ENCODE measurements around the gene PTPRR.

PTPRR gene

DNA sequence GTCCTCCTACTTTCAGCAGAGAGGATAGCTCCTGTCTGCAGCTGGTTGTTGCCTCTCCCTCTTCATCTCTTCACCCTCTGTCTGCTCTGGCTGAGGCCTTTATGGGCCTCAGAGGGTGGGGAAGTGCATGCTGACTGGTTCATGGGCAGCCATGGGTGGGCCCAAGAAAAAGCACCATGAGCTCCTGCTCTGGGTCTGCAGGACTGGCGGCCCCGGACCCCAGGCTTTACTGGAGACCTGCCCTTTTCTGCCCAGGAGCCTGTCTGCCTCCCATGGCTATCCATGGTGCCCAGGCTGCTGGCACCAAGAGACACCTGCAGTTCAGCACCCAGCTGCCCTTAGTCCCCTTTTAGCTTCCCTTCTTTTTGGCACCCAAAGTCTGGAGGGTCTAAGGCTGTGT is 137.1 kb downstream of the PTPRR start:
- Histone ChIP-seq H3K9me3 (ENCODE audit: insufficient read depth, low read depth, low read length) (no peaks in the 10 kb centered on the region), H3K4me3 (ENCODE audit: low read length, poor library complexity, severe bottlenecking) (no peak overlapping the region), H4K20me1 (ENCODE audit: insufficient read depth, low read length, poor library complexity, severe bottlenecking) (no peaks in the 10 kb centered on the region), H3K4me2 (ENCODE audit: low read depth, low read length, poor library complexity, severe bottlenecking) (no peak overlapping the region), H3K4me1 (ENCODE audit: insufficient read depth, low read length, poor library complexity, severe bottlenecking) (no peaks in the 10 kb centered on the region), H3K9ac (ENCODE audit: low read depth, low read length, poor library complexity, severe bottlenecking) (no peak overlapping the region), H2AFZ (ENCODE audit: low read length) (no peak overlapping the region), H3F3A (ENCODE audit: low read depth) (no peaks in the 10 kb centered on the region), H3K27me3 (ENCODE audit: insufficient read depth, low read length, poor library complexity, severe bottlenecking) (no peaks in the 10 kb centered on the region), H3K79me2 (ENCODE audit: insufficient read depth, low read length) (no peaks in the 10 kb centered on the region), H3K36me3 (ENCODE audit: insufficient read depth, low read length) (no peaks in the 10 kb centered on the region), H3K9me2 (replicated peaks; ENCODE audit: low read depth, low read length) (no peaks in the 10 kb centered on the region)
- TF ChIP-seq EZH2phosphoT487 (IDR thresholded peaks at IDR 0.05; ENCODE audit: borderline replicate concordance) (no peak), CTCF (conservative IDR thresholded peaks at IDR 0.05; ENCODE audit: low read length) (no peak)

DNA sequence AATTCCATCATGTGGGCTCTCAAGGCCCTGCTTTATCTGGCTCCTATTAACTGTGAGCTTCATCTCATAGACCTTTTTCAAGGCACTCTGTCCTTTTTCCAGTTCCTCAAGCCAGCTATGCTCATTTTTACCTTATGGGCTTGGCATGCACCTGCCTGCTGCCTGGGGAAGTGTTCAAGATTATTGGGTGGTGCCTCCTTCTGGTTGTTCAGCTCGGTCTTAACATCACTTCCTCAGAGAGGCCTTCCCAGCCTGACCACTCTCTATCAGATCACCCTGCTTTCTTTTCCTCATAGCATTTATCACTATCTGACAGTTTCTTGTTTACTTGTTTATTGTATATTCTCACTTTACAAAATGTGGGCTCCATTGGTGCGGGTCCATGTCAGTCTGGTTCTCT is 141.3 kb downstream of the PTPRR start:
- H3K4me3 ChIP-seq (ENCODE audit: low read length, poor library complexity, severe bottlenecking), result no peak overlapping the region

DNA sequence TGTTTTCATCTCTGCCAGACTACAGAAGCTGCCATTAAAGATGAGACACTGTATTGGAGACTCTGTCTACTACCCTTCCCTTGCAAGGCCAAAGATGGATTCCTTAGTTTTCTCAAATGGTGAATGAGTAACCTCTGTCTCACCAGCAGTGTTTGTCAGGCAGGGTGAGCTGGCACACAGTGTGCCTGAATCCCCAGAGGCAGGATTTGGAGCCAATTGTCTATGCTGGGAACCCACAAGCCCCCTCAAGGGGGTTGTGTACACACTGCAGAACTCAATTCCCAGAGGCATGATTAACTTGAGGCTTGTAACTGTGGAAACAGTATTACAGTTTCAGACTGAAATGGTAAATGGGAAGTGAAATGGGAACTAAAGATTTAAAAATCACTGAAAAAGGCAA is 146.5 kb downstream of the PTPRR start:
- TF ChIP-seq CTCF (conservative IDR thresholded peaks at IDR 0.05; ENCODE audit: low read length), result no peak
- TF ChIP-seq EZH2phosphoT487 (IDR thresholded peaks at IDR 0.05; ENCODE audit: borderline replicate concordance), result no peak
- Histone ChIP-seq H3K36me3 (ENCODE audit: insufficient read depth, low read length) (no peaks in the 10 kb centered on the region), H3K79me2 (ENCODE audit: insufficient read depth, low read length) (no peaks in the 10 kb centered on the region), H3F3A (ENCODE audit: low read depth) (no peaks in the 10 kb centered on the region), H3K4me1 (ENCODE audit: insufficient read depth, low read length, poor library complexity, severe bottlenecking) (no peaks in the 10 kb centered on the region), H2AFZ (ENCODE audit: low read length) (0 out of 2 replicates have a peak overlapping the region, but pooled peaks have one; percentile 6), H3K9me2 (replicated peaks; ENCODE audit: low read depth, low read length) (no peaks in the 10 kb centered on the region), H3K27me3 (ENCODE audit: insufficient read depth, low read length, poor library complexity, severe bottlenecking) (no peaks in the 10 kb centered on the region), H3K4me2 (ENCODE audit: low read depth, low read length, poor library complexity, severe bottlenecking) (no peak overlapping the region), H4K20me1 (ENCODE audit: insufficient read depth, low read length, poor library complexity, severe bottlenecking) (no peaks in the 10 kb centered on the region), H3K9ac (ENCODE audit: low read depth, low read length, poor library complexity, severe bottlenecking) (no peak overlapping the region), H3K9me3 (ENCODE audit: insufficient read depth, low read depth, low read length) (no peaks in the 10 kb centered on the region), H3K4me3 (ENCODE audit: low read length, poor library complexity, severe bottlenecking) (no peak overlapping the region)

More for the DNA sequence above, 141.3 kb downstream of the PTPRR start:
- Histone ChIP-seq H3K9me3 (ENCODE audit: insufficient read depth, low read depth, low read length) (no peaks in the 10 kb centered on the region), H3F3A (ENCODE audit: low read depth) (no peaks in the 10 kb centered on the region), H3K36me3 (ENCODE audit: insufficient read depth, low read length) (no peaks in the 10 kb centered on the region), H2AFZ (ENCODE audit: low read length) (no peak overlapping the region), H3K27me3 (ENCODE audit: insufficient read depth, low read length, poor library complexity, severe bottlenecking) (no peaks in the 10 kb centered on the region), H3K79me2 (ENCODE audit: insufficient read depth, low read length) (no peaks in the 10 kb centered on the region), H3K4me1 (ENCODE audit: insufficient read depth, low read length, poor library complexity, severe bottlenecking) (no peaks in the 10 kb centered on the region), H3K4me2 (ENCODE audit: low read depth, low read length, poor library complexity, severe bottlenecking) (no peak overlapping the region), H4K20me1 (ENCODE audit: insufficient read depth, low read length, poor library complexity, severe bottlenecking) (no peaks in the 10 kb centered on the region), H3K9ac (ENCODE audit: low read depth, low read length, poor library complexity, severe bottlenecking) (no peak overlapping the region), H3K9me2 (replicated peaks; ENCODE audit: low read depth, low read length) (no peaks in the 10 kb centered on the region)
- TF ChIP-seq CTCF (conservative IDR thresholded peaks at IDR 0.05; ENCODE audit: low read length), result no peak
- no peak for TF ChIP-seq EZH2phosphoT487 (IDR thresholded peaks at IDR 0.05; ENCODE audit: borderline replicate concordance)

Data from Loucy (cell line).